ENCODE data around the gene VAMP2. TPM values are rescaled to one million over a fixed set of nuclear protein-coding genes. Genes with fewer than 3 reads are reported as not detected.
A peak's percentile ranks its signal among the peaks of the same experiment; 100 is the strongest.

Gene VAMP2
- polyA plus RNA-seq, 2 of the 4 experiments (the other 2 are of a cell fraction), result 19.2 to 21.7 TPM

DNA sequence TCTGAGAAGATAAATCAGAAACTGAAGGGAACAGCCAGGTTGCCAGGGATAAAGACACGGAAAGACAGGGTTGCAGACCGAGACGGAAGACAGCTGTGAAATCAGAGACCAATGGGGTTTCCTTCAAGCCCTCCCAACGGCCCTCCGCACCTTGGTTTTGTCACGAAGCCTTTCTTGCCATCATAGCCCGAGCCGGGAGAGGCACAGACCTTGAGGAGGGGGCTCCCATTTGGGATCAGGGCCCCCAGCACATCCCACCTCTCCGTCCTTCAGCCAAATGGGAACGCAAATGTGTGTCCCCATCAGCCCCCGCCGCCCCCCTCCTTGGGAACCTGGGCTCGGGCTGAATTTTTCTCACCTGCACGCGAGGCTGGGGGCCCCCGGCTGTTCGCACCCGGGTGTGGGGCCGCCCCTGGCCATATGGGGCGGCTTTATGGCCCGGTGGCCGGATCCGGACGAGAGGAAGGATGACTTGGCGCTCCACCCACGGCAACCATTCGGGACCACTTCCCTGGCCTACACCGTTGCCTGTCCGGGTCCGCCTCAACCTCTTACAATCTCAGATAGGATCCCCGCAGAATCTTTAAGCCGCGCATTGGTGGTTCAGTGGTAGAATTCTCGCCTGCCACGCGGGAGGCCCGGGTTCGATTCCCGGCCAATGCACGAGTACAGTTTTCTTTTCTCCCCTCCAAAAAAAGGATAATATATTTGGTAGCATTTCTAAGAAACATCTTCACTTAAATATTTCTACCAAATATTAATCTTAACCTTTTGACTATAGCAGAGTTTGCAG, 37.4 kb downstream of the VAMP2 start (continued):
- TF ChIP-seq, protein P1, sequence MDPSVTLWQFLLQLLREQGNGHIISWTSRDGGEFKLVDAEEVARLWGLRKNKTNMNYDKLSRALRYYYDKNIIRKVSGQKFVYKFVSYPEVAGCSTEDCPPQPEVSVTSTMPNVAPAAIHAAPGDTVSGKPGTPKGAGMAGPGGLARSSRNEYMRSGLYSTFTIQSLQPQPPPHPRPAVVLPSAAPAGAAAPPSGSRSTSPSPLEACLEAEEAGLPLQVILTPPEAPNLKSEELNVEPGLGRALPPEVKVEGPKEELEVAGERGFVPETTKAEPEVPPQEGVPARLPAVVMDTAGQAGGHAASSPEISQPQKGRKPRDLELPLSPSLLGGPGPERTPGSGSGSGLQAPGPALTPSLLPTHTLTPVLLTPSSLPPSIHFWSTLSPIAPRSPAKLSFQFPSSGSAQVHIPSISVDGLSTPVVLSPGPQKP (IDR thresholded peaks at IDR 0.05; ENCODE audit: low read depth, low read length), result no peak
- TF ChIP-seq CHD4 (IDR thresholded peaks at IDR 0.05; ENCODE audit: borderline replicate concordance) (no peak), ESRRA (IDR thresholded peaks at IDR 0.05; ENCODE audit: borderline replicate concordance, low read length) (peak; percentile 75; the same call in 1 of the 2 replicates), MAZ (IDR thresholded peaks at IDR 0.05; ENCODE audit: borderline replicate concordance, low read depth, low read length) (peak; percentile 61; the same call in 1 of the 2 replicates), RNF2 (IDR thresholded peaks at IDR 0.05; ENCODE audit: borderline replicate concordance, low read depth) (no peak), HEYL (CRISPR knock-in tag; IDR thresholded peaks at IDR 0.05) (no peak), EHF (CRISPR knock-in tag; IDR thresholded peaks at IDR 0.05) (no peak), RARB (CRISPR knock-in tag; IDR thresholded peaks at IDR 0.05) (0 out of 2 replicates have a peak, but pooled peaks have one; percentile 78), KDM5A (IDR thresholded peaks at IDR 0.05) (no peak), HOXA7 (CRISPR knock-in tag; IDR thresholded peaks at IDR 0.05) (peak; percentile 96), NFE2L2 (conservative IDR thresholded peaks at IDR 0.05; ENCODE audit: low read length) (no peak), ZNF302 (CRISPR knock-in tag; IDR thresholded peaks at IDR 0.05) (no peak), CEBPB (IDR thresholded peaks at IDR 0.05) (peak in 1 of 2 experiments; percentile 36; a peak in 1 of 4 replicates), HOXB5 (CRISPR knock-in tag; IDR thresholded peaks at IDR 0.05) (no peak; the same call in 1 of the 2 replicates), BHLHE40 (IDR thresholded peaks at IDR 0.05; ENCODE audit: low read depth, low read length) (no peak), POLR2A (IDR thresholded peaks at IDR 0.05; ENCODE audit: low read length) (no peak), GATA3 (IDR thresholded peaks at IDR 0.05; ENCODE audit: borderline replicate concordance) (peak; percentile 6; the same call in 1 of the 2 replicates), HOXB13 (CRISPR knock-in tag; IDR thresholded peaks at IDR 0.05; ENCODE audit: low read depth) (no peak), KDM1A (IDR thresholded peaks at IDR 0.05; ENCODE audit: low read depth) (no peak), ZC3H11A (IDR thresholded peaks at IDR 0.05) (no peak), SREBF2 (IDR thresholded peaks at IDR 0.05) (peak; percentile 93), FOSB (CRISPR knock-in tag; IDR thresholded peaks at IDR 0.05) (peak; percentile 96), TP53 (CRISPR knock-in tag; IDR thresholded peaks at IDR 0.05) (0 out of 2 replicates have a peak, but pooled peaks have one; percentile 39), NR3C1 (IDR thresholded peaks at IDR 0.05) (no peak), CHD2 (IDR thresholded peaks at IDR 0.05; ENCODE audit: low read length, partially characterized antibody) (no peak), EP300 (IDR thresholded peaks at IDR 0.05) (no peak; a peak in 1 of 5 replicates), HDAC2 (IDR thresholded peaks at IDR 0.05) (no peak), RFX5 (IDR thresholded peaks at IDR 0.05) (no peak)
- TF ChIP-seq, protein P2, sequence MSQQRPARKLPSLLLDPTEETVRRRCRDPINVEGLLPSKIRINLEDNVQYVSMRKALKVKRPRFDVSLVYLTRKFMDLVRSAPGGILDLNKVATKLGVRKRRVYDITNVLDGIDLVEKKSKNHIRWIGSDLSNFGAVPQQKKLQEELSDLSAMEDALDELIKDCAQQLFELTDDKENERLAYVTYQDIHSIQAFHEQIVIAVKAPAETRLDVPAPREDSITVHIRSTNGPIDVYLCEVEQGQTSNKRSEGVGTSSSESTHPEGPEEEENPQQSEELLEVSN (IDR thresholded peaks at IDR 0.05; ENCODE audit: borderline replicate concordance, low read depth), result peak; percentile 44; the same call in 1 of the 2 replicates
- TF ChIP-seq, protein P3, sequence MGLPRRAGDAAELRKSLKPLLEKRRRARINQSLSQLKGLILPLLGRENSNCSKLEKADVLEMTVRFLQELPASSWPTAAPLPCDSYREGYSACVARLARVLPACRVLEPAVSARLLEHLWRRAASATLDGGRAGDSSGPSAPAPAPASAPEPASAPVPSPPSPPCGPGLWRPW (IDR thresholded peaks at IDR 0.05), result no peak
- TF ChIP-seq, protein P4, sequence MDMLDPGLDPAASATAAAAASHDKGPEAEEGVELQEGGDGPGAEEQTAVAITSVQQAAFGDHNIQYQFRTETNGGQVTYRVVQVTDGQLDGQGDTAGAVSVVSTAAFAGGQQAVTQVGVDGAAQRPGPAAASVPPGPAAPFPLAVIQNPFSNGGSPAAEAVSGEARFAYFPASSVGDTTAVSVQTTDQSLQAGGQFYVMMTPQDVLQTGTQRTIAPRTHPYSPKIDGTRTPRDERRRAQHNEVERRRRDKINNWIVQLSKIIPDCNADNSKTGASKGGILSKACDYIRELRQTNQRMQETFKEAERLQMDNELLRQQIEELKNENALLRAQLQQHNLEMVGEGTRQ (IDR thresholded peaks at IDR 0.05), result no peak
- TF ChIP-seq, protein P5, sequence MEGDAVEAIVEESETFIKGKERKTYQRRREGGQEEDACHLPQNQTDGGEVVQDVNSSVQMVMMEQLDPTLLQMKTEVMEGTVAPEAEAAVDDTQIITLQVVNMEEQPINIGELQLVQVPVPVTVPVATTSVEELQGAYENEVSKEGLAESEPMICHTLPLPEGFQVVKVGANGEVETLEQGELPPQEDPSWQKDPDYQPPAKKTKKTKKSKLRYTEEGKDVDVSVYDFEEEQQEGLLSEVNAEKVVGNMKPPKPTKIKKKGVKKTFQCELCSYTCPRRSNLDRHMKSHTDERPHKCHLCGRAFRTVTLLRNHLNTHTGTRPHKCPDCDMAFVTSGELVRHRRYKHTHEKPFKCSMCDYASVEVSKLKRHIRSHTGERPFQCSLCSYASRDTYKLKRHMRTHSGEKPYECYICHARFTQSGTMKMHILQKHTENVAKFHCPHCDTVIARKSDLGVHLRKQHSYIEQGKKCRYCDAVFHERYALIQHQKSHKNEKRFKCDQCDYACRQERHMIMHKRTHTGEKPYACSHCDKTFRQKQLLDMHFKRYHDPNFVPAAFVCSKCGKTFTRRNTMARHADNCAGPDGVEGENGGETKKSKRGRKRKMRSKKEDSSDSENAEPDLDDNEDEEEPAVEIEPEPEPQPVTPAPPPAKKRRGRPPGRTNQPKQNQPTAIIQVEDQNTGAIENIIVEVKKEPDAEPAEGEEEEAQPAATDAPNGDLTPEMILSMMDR (IDR thresholded peaks at IDR 0.05), result no peak
- TF ChIP-seq, protein P6, sequence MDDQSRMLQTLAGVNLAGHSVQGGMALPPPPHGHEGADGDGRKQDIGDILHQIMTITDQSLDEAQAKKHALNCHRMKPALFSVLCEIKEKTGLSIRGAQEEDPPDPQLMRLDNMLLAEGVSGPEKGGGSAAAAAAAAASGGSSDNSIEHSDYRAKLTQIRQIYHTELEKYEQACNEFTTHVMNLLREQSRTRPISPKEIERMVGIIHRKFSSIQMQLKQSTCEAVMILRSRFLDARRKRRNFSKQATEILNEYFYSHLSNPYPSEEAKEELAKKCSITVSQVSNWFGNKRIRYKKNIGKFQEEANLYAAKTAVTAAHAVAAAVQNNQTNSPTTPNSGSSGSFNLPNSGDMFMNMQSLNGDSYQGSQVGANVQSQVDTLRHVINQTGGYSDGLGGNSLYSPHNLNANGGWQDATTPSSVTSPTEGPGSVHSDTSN (IDR thresholded peaks at IDR 0.05), result peak; percentile 76
- TF ChIP-seq, protein P7, sequence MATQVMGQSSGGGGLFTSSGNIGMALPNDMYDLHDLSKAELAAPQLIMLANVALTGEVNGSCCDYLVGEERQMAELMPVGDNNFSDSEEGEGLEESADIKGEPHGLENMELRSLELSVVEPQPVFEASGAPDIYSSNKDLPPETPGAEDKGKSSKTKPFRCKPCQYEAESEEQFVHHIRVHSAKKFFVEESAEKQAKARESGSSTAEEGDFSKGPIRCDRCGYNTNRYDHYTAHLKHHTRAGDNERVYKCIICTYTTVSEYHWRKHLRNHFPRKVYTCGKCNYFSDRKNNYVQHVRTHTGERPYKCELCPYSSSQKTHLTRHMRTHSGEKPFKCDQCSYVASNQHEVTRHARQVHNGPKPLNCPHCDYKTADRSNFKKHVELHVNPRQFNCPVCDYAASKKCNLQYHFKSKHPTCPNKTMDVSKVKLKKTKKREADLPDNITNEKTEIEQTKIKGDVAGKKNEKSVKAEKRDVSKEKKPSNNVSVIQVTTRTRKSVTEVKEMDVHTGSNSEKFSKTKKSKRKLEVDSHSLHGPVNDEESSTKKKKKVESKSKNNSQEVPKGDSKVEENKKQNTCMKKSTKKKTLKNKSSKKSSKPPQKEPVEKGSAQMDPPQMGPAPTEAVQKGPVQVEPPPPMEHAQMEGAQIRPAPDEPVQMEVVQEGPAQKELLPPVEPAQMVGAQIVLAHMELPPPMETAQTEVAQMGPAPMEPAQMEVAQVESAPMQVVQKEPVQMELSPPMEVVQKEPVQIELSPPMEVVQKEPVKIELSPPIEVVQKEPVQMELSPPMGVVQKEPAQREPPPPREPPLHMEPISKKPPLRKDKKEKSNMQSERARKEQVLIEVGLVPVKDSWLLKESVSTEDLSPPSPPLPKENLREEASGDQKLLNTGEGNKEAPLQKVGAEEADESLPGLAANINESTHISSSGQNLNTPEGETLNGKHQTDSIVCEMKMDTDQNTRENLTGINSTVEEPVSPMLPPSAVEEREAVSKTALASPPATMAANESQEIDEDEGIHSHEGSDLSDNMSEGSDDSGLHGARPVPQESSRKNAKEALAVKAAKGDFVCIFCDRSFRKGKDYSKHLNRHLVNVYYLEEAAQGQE (IDR thresholded peaks at IDR 0.05), result peak; percentile 29; the same call in 1 of the 2 replicates
